Stimulated activated CD4-positive, alpha-beta T cell treated with anti-CD3 and anti-CD28 coated beads, TNF-alpha, amount 100 ng/mL, for 24 hours (primary cell): ENCODE measurements around the gene COG6.

ENCODE experiments used
- DNase-seq, 3 experiments: peaks; one replicate each; pipeline ENCODE4 v3.0.0-alpha.2; 2020; ENCODE audit warnings: low read depth in 3 of 3

COG6 gene

GRCh38 chr13:39655569-39656324 lies at the start of gene COG6:
Gene COG6, plus strand, starts transcription at chr13:39655662. Its CDS starts 65 bp downstream, at chr13:39655727.
- peak; percentile 89 to 95 (median 93) for DNase-seq

GRCh38 chr13:39605677-39606320 lies 49.7 kb upstream of the COG6 start:
- no peak for DNase-seq

- no peak for DNase-seq
Measured at GRCh38 chr13:39607876-39608275, 47.6 kb upstream of the COG6 start.

- DNase-seq: peak; percentile 31 to 63 (median 33)
Measured at GRCh38 chr13:39612023-39612637, 43.3 kb upstream of the COG6 start.

- DNase-seq: peak; percentile 4 to 20 (median 8)
Measured at GRCh38 chr13:39616087-39616694, 39.3 kb upstream of the COG6 start.

- DNase-seq: no peak
Measured at GRCh38 chr13:39618561-39618960, 36.9 kb upstream of the COG6 start.

- no peak for DNase-seq
Measured at GRCh38 chr13:39623466-39623865, 32.0 kb upstream of the COG6 start.

- DNase-seq: no peak
Measured at GRCh38 chr13:39631307-39631706, 24.2 kb upstream of the COG6 start.

- no peak for DNase-seq
Measured at GRCh38 chr13:39632994-39633393, 22.5 kb upstream of the COG6 start.

GRCh38 chr13:39635564-39635963 lies 19.9 kb upstream of the COG6 start:
- no peak for DNase-seq

- no peak for DNase-seq
Measured at GRCh38 chr13:39637890-39638289, 17.6 kb upstream of the COG6 start.

- no peak for DNase-seq
Measured at GRCh38 chr13:39641645-39642044, 13.8 kb upstream of the COG6 start.

- no peak for DNase-seq
Measured at GRCh38 chr13:39646122-39646521, 9.3 kb upstream of the COG6 start.

- no peak for DNase-seq
Measured at GRCh38 chr13:39655041-39655568, 357 bp upstream of the COG6 start.

- DNase-seq: no peak
Measured at GRCh38 chr13:39656325-39656677, 839 bp downstream of the COG6 start.

- no peak for DNase-seq
Measured at GRCh38 chr13:39663508-39663907, 8.0 kb downstream of the COG6 start.

GRCh38 chr13:39663958-39664357 lies 8.5 kb downstream of the COG6 start:
- no peak for DNase-seq

- no peak for DNase-seq
Measured at GRCh38 chr13:39665763-39666162, 10.3 kb downstream of the COG6 start.

- DNase-seq: no peak
Measured at GRCh38 chr13:39670445-39670844, 15.0 kb downstream of the COG6 start.

GRCh38 chr13:39672378-39673132 lies 17.1 kb downstream of the COG6 start:
- DNase-seq: no peak

GRCh38 chr13:39675904-39676303 lies 20.4 kb downstream of the COG6 start:
- no peak for DNase-seq
